MCF 10A (cell line): ENCODE measurements around the gene NFYC. TPM values are rescaled to one million over a fixed set of nuclear protein-coding genes. Genes with fewer than 3 reads are reported as not detected.
A peak's percentile ranks its signal among the peaks of the same experiment; 100 is the strongest.

Experiments
- BruUV-seq: library from RNA; stranded (reverse); fragments of 400-500 nt; replicated peaks from 2 replicates; lab custom pipeline; 2021; lab: Mats Ljungman, UMichigan
- CTCF ChIA-PET: fragments of 300-600 bp; sonication (Branson Sonifier 250); formaldehyde crosslinking; extraction: SDS; loops from one replicate; lab custom pipeline; 2021; ENCODE audit warnings: antibody characterized with exemption, inconsistent platforms; lab: Yijun Ruan, JAX
- POLR2A ChIA-PET: fragments of 300-600, 350-650 bp; sonication (Branson Sonifier 250); formaldehyde crosslinking; extraction: SDS; loops from one replicate; lab custom pipeline; 2020; ENCODE audit warnings: antibody characterized with exemption, inconsistent platforms; lab: Yijun Ruan, JAX
- DNase-seq: peaks from one replicate; pipeline ENCODE4 v3.0.0-alpha.2; 2018; ENCODE audit not compliant: unreplicated experiment
- H3K27ac Mint-ChIP-seq: one replicate; pipeline ENCODE4 v1.8.0; 2022; ENCODE audit warnings: mild to moderate bottlenecking, low read depth, mixed read lengths; ENCODE audit not compliant: unreplicated experiment
- H3K27me3 Mint-ChIP-seq: one replicate; pipeline ENCODE4 v1.8.0; 2022; ENCODE audit warnings: mixed read lengths; ENCODE audit not compliant: insufficient read depth, unreplicated experiment
- H3K36me3 Mint-ChIP-seq: one replicate; pipeline ENCODE4 v1.8.0; 2022; ENCODE audit warnings: mild to moderate bottlenecking, moderate library complexity, mixed read lengths; ENCODE audit not compliant: insufficient read depth, unreplicated experiment
- H3K4me1 Mint-ChIP-seq: one replicate; pipeline ENCODE4 v1.8.0; 2022; ENCODE audit warnings: mixed read lengths; ENCODE audit not compliant: insufficient read depth, unreplicated experiment
- H3K4me3 Mint-ChIP-seq: one replicate; pipeline ENCODE4 v1.8.0; 2022; ENCODE audit warnings: mild to moderate bottlenecking, moderate library complexity, mixed read lengths; ENCODE audit not compliant: unreplicated experiment
- H3K9me3 Mint-ChIP-seq: one replicate; pipeline ENCODE4 v1.8.0; 2022; ENCODE audit warnings: mixed read lengths; ENCODE audit not compliant: unreplicated experiment
- intact Hi-C: fragments of 100-400 bp; cut with micrococcal nuclease; formaldehyde crosslinking; loops from 2 replicates; pipeline ENCODE4 v1.14.1; 2022
- total RNA-seq: library from RNA; stranded (reverse); gene quantifications from 2 replicates; pipeline ENCODE4 v1.2.3, GENCODE V29; 2022
- TF ChIP-seq, protein P1 (sequence below): fragments of 200-600 bp; IDR thresholded peaks from one replicate; pipeline ENCODE4 v1.8.0; 2022; ENCODE audit warnings: antibody characterized with exemption, mild to moderate bottlenecking; ENCODE audit not compliant: unreplicated experiment

The NFYC gene
- total RNA-seq, 1 experiment from 2014 or later, result 69.6 TPM

DNA sequence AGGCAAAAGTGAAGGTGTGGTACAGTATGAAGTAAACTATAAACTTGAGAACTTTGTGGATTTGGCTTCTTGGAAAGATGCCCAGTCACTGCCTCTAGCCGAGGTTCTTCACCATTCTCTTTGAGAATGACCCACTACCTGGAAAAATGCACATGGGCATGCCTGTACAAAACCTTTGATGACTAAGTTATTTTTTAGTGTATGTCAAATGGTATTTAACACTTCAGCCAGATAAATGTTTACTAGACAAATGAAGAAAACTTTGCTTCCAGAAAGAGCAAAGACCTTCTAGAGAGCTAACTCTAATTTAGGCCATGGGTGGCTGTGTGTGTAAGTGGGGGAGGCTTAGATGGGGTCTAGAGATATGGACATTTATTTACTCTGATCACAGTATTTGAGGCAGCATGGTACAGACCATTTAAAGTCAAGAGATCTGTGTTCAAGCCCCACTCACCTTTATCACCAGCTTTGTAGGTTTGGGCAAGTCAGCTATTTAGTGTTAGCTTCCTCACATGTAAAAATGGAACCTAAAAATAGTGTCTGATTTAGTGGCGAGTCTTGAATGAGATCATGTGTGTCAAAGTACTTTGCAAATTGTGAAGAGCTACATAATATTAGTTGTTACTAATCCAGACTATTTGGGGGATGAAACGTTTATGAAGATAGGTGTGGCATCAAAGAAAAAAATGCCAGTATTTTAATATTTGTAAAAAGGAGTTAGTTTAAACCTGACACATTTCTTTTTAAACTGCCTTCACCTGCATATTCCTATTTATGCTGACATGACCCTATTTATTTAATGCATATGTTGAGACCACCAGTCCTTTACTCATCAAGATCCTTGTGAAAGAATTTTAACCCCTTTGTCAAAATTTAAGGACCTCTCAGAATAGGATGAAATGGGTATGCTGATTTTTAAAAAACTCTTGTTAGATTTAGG, 20.2 kb downstream of the NFYC start:
- Mint-ChIP-seq H3K9me3 (no peaks in the 10 kb centered on the region), H3K27me3 (no peaks in the 10 kb centered on the region), H3K36me3 (peaks cover 21% of the 10 kb centered on the region), H3K4me3 (peak overlapping the region; percentile 97), H3K4me1 (peaks cover 34% of the 10 kb centered on the region), H3K27ac (peak overlapping the region; percentile 94)
- intact Hi-C loops, result loop anchor here (2.0 kb wide), 1 partner anchor 19 kb away; no protein-coding TSS in a partner anchor
- TSS peak; percentile 31 for BruUV-seq
- DNase-seq, result peak; percentile 93
- ChIA-PET CTCF (interaction anchor here (1.2 kb wide), 1 partner anchor 42 kb away, joined by 3 read pairs; no protein-coding TSS in a partner anchor), POLR2A (interaction anchor here (0.6 to 19.5 kb wide), 15 partner anchors 10 to 1425 kb away, joined by 3 to 633 read pairs (median 3); partner anchors contain the start of genes NFYC and ZNF684)
- TF ChIP-seq, protein P1, sequence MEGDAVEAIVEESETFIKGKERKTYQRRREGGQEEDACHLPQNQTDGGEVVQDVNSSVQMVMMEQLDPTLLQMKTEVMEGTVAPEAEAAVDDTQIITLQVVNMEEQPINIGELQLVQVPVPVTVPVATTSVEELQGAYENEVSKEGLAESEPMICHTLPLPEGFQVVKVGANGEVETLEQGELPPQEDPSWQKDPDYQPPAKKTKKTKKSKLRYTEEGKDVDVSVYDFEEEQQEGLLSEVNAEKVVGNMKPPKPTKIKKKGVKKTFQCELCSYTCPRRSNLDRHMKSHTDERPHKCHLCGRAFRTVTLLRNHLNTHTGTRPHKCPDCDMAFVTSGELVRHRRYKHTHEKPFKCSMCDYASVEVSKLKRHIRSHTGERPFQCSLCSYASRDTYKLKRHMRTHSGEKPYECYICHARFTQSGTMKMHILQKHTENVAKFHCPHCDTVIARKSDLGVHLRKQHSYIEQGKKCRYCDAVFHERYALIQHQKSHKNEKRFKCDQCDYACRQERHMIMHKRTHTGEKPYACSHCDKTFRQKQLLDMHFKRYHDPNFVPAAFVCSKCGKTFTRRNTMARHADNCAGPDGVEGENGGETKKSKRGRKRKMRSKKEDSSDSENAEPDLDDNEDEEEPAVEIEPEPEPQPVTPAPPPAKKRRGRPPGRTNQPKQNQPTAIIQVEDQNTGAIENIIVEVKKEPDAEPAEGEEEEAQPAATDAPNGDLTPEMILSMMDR, result no peak

DNA sequence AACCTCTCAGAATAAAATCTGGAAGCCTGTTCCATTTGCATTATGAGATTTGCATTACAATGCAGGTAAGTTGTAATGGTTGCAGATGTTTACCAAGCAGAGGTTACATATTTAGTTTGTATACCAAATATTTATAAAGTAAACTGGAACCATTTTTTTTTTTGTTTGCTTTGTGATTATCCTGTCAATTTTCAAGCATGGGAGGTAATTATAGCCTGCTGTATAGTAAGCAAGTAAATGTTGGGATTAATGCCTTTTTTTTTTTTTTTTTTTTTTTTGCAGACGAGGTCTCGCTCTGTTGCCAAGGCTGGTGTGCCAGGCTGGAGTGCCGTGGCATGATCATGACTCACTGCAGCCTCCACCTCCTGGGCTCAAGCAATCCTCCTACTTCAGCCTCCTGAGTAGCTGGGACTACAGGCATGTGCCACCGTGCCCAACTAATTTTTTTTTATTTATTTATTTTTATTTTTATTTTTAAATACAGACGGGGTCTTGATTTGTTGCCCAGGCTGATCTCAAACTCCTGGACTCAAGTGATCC, 21.0 kb downstream of the NFYC start:
- intact Hi-C loops, result no loop called here
- Mint-ChIP-seq H3K4me1 (peaks cover 36% of the 10 kb centered on the region), H3K4me3 (peak overlapping the region; percentile 97), H3K36me3 (peaks cover 21% of the 10 kb centered on the region), H3K27ac (peak overlapping the region; percentile 94), H3K27me3 (no peaks in the 10 kb centered on the region), H3K9me3 (no peaks in the 10 kb centered on the region)
- POLR2A ChIA-PET, result interaction anchor here (0.6 to 19.5 kb wide), 9 partner anchors 9 to 504 kb away, joined by 3 to 633 read pairs (median 4); partner anchors contain the start of genes NFYC and ZNF684
- TF ChIP-seq, protein P1, result no peak
- CTCF ChIA-PET, result interaction anchor here (1.2 kb wide), 1 partner anchor 41 kb away, joined by 3 read pairs; no protein-coding TSS in a partner anchor
- DNase-seq, result no peak
- no TSS peak for BruUV-seq

DNA sequence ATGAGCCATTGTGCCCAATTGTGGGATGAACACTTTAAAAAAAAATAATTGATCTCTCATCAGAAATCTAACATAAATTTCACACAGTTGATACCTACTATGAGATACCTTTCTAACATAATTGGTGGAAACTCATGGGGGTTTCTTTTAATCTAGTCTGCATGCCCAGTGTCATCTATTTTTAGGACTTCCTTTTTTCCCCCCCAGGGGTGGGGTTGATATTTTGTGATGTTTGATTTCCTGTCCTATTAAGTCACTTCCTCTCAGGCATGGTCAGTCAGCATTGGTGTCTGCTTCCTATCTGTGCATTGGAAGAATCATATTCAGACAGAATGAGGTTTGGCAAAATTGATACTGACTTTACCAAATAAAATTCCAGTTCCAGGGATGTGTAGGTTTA, 21.5 kb downstream of the NFYC start:
- CTCF ChIA-PET, result interaction anchor here (2.0 kb wide), 1 partner anchor 10 kb away, joined by 7 read pairs; no protein-coding TSS in a partner anchor

More for the DNA sequence above, 21.5 kb downstream of the NFYC start:
- TF ChIP-seq, protein P1, result no peak
- no peak for DNase-seq
- H3K9me3 Mint-ChIP-seq, result no peaks in the 10 kb centered on the region
- POLR2A ChIA-PET, result interaction anchor here (1.0 to 19.5 kb wide), 4 partner anchors 9 to 116 kb away, joined by 3 to 633 read pairs (median 47); partner anchors contain the start of gene NFYC
- peak overlapping the region; percentile 94 for H3K27ac Mint-ChIP-seq
- BruUV-seq, result no TSS peak
- H3K4me3 Mint-ChIP-seq, result no peak overlapping the region
- intact Hi-C loops, result no loop called here
- H3K4me1 Mint-ChIP-seq, result peaks cover 36% of the 10 kb centered on the region
- no peaks in the 10 kb centered on the region for H3K27me3 Mint-ChIP-seq
- H3K36me3 Mint-ChIP-seq, result peaks cover 21% of the 10 kb centered on the region
